HG03097 (cell line): ENCODE measurements around the gene ANXA6.
A peak's percentile ranks its signal among the peaks of the same experiment; 100 is the strongest.

Source experiments
- ATAC-seq: cut with Tn5 transposase; IDR thresholded peaks from one replicate; pipeline ENCODE4 v1.9.1; 2021; ENCODE audit not compliant: unreplicated experiment, low FRiP score

ANXA6 gene

GRCh38 chr5:151132963-151133362 is 24.6 kb downstream of the ANXA6 start:
- no peak for ATAC-seq

- ATAC-seq = no peak
Observed at GRCh38 chr5:151130922-151131891, 26.4 kb downstream of the ANXA6 start.

GRCh38 chr5:151130235-151130921 is 27.2 kb downstream of the ANXA6 start:
- no peak for ATAC-seq

- no peak for ATAC-seq
Observed at GRCh38 chr5:151128817-151129216, 28.8 kb downstream of the ANXA6 start.

- no peak for ATAC-seq
Observed at GRCh38 chr5:151127926-151128325, 29.7 kb downstream of the ANXA6 start.

- ATAC-seq = peak; percentile 36
Observed at GRCh38 chr5:151126199-151126645, 31.4 kb downstream of the ANXA6 start.

- ATAC-seq = no peak
Observed at GRCh38 chr5:151125421-151125820, 32.2 kb downstream of the ANXA6 start.

GRCh38 chr5:151123897-151124751 is 33.5 kb downstream of the ANXA6 start:
- ATAC-seq = peak; percentile 68

GRCh38 chr5:151122828-151123227 is 34.8 kb downstream of the ANXA6 start:
- no peak for ATAC-seq

- no peak for ATAC-seq
Observed at GRCh38 chr5:151121665-151122064, 35.9 kb downstream of the ANXA6 start.

- no peak for ATAC-seq
Observed at GRCh38 chr5:151121095-151121494, 36.5 kb downstream of the ANXA6 start.

GRCh38 chr5:151118913-151119575 is 38.5 kb downstream of the ANXA6 start:
- no peak for ATAC-seq

GRCh38 chr5:151115272-151115905 is 42.2 kb downstream of the ANXA6 start:
- peak; percentile 57 for ATAC-seq

- ATAC-seq = no peak
Observed at GRCh38 chr5:151113651-151114050, 43.9 kb downstream of the ANXA6 start.

- no peak for ATAC-seq
Observed at GRCh38 chr5:151110992-151111391, 46.6 kb downstream of the ANXA6 start.

GRCh38 chr5:151110122-151110681 is 47.4 kb downstream of the ANXA6 start:
- no peak for ATAC-seq

GRCh38 chr5:151108566-151108965 is 49.0 kb downstream of the ANXA6 start:
- no peak for ATAC-seq

GRCh38 chr5:151107738-151108520 is 49.6 kb downstream of the ANXA6 start:
- ATAC-seq = no peak

GRCh38 chr5:151107084-151107483 is 50.5 kb downstream of the ANXA6 start:
- ATAC-seq = no peak
